NOMO-1 (cell line): ENCODE measurements around the gene TLX1.

Experiments used
- DNase-seq, 2 experiments: peaks; one replicate each; lab custom pipeline; 2025; ENCODE audit not compliant: unreplicated experiment in 2 of 2; lab: John Stamatoyannopoulos, UW

TLX1 gene

DNA sequence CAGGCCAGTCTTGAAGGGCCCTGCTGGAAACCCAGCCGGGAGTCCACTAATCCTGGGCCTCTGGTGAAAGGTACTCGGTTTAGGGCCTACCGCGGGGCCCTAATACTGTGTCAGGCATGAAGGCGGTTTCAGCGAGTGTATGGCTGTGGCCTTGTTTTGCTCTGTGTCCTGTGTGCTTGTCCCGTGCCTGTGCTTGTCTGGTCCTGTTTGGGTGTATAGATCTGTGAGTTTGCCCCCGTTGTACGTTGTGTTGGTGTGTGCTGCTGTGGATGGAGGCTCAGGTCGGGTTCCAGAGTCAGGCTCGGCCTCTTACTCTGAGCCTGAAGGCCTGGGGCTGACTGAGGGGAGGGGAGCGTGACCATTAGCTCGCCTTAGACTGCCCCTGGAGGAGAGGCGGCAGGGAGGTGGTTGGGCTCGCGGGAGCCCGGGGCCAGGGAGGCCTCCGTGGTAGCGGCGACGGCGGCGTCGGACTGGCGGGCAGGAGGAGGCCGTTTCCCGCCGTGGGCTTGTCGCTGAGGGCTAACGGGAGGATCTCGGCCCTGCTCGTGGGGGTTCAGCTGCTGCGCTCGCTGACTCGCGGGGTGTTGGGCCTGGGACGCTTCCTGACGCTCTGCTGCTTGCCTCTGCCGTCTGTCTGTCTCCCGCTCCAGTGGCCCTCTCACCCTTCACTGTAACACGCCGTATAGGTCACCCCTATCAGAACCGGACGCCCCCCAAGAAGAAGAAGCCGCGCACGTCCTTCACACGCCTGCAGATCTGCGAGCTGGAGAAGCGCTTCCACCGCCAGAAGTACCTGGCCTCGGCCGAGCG lies 2.6 kb downstream of the TLX1 start:
- DNase-seq = no peak

- DNase-seq = no peak
These were observed 3.4 kb downstream of the TLX1 start for GRCh38 chr10:101134299-101135127.

- DNase-seq = peak; percentile 39 to 42
These were observed 4.3 kb downstream of the TLX1 start for GRCh38 chr10:101135141-101136006.

DNA sequence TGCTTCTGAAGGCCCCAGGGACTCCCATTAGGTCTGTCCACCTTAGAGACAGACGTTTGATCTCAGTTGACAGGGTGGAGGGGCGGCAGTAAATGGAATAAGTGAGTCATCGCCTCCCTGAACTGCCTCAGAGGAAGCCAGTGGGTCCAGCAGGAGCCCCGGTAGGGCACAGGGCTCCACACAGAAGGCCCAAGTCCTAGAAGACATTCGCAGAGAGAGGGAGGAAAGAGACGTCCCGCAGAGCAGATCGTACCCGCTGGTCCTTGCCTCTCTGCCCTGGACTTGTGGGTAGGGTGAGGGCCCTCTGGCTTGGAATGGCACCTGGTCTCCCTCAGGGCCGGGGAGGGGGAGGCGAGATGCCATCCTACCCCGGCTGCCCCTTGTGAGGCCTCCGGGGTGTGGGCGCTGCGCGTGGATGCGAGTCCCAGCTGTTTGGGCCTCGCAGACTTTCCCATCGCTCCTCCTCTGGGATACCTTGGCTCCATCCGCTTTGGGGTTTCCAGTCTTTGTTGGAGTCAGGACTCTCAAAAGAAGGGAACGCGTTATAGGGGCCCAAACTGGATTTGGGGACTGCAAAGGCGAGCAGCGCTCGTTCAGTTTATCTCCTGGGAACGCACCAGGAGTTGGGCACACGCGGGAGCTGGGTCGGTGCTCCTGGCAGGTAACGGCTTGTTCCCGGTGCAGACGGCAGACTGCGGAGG lies 5.1 kb downstream of the TLX1 start:
- DNase-seq = no peak

DNA sequence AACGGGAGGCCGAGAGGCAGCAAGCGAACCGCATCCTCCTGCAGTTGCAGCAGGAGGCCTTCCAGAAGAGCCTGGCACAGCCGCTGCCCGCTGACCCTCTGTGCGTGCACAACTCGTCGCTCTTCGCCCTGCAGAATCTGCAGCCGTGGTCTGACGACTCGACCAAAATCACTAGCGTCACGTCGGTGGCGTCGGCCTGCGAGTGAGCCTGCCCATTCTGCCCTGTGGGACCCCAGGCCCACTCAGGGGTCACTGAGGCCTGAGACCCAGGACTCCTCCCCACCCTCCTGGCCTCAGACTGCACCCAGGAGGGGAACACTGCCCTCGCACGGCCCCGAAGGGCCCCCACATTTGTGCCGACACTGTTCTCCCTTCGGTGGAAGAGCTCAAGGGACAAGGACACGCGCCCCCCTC lies 5.6 kb downstream of the TLX1 start:
- no peak for DNase-seq

- DNase-seq = no peak
These were observed 6.2 kb downstream of the TLX1 start for GRCh38 chr10:101137271-101137670.

DNA sequence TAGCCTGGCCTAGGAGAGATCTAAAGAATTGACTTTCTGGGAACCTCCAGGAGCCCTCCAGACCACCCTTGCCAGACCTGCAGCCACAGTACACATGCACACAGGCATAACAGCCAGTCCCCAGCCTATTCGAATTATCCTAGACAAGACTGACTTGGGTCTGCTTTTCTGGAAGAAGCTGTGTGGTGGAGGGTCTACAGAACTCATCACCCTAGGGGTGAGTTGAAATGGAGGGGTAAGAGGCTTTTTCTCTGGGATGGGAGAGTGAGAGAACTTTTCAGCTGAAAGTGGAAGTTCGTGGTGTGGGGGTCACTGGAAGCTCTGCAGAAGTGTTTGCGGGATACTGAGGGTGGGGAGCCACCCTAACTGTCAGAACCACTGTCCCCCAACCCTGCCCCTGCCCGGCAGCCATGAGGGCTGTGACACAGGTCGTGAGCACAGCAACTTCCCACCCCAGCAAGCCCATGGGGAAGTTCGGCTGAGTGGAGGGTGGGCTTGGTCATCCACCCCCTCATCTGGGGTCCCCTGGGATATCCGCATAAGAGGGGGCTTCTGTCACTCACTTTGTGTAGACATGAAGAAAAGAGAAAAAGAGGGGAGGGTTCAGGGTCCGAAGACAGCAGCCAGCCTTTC lies 7.8 kb downstream of the TLX1 start:
- no peak for DNase-seq

- DNase-seq = no peak
These were observed 8.4 kb downstream of the TLX1 start for GRCh38 chr10:101139421-101139911.

- DNase-seq = no peak
These were observed 9.2 kb downstream of the TLX1 start for GRCh38 chr10:101140084-101140949.

GRCh38 chr10:101140950-101141615 lies 10.0 kb downstream of the TLX1 start:
- no peak for DNase-seq

- peak; percentile 52 to 64 for DNase-seq
These were observed 10.8 kb downstream of the TLX1 start for GRCh38 chr10:101141616-101142532.

- DNase-seq = no peak
These were observed 11.6 kb downstream of the TLX1 start for GRCh38 chr10:101142533-101143344.

GRCh38 chr10:101143345-101143630 lies 12.2 kb downstream of the TLX1 start:
- DNase-seq = no peak

GRCh38 chr10:101144053-101144452 lies 13.0 kb downstream of the TLX1 start:
- no peak for DNase-seq

- DNase-seq = no peak
These were observed 14.0 kb downstream of the TLX1 start for GRCh38 chr10:101145145-101145544.

DNA sequence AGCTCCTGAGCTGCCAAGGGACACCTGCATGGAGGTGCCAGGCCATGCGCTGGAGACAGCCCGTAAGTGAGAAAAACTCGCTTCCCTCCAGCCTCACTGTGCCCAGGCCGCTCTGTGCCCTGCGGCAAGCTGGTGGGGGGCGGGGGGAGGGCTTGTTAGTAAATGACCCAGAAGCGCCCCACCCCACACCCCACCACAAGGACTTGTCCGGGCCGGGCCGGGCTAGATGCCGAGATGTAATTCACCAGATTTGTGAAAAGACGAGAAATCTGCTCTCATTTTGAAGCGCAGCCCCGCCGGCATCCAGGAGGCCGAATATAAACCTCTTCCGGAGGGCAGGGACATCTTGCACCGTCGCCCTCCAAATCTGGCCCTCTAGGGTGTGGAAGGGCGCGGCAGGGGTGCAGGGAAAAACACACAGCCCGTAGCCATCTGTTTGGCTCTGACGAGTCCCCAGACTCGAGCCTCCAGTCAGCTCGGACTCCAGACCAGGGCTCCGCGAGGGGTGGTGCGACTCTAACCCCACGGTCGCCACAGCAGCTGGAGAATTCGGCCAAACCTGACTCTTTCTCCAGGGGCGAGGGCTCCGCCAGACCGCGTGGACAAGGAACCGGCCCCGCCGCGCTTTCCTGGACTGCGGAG lies 14.8 kb downstream of the TLX1 start:
- no peak for DNase-seq
